Stimulated activated CD8-positive, alpha-beta memory T cell treated with anti-CD3 and anti-CD28 coated beads, Interleukin-12 subunit alpha, Interleukin-12 subunit beta, amount 100 ng/mL, for 24 hours (primary cell): ENCODE measurements around the gene PPIP5K2.

Experiments
- DNase-seq: peaks from one replicate; pipeline ENCODE4 v3.0.0-alpha.2; 2020; ENCODE audit errors: extremely low read depth

Gene PPIP5K2

GRCh38 chr5:103247118-103247517 is 127.0 kb downstream of the PPIP5K2 start:
- no peak for DNase-seq

- no peak for DNase-seq
Measured at GRCh38 chr5:103249068-103249467, 129.0 kb downstream of the PPIP5K2 start.

GRCh38 chr5:103254921-103255320 is 134.8 kb downstream of the PPIP5K2 start:
- no peak for DNase-seq

GRCh38 chr5:103255691-103256090 is 135.6 kb downstream of the PPIP5K2 start:
- no peak for DNase-seq

DNA sequence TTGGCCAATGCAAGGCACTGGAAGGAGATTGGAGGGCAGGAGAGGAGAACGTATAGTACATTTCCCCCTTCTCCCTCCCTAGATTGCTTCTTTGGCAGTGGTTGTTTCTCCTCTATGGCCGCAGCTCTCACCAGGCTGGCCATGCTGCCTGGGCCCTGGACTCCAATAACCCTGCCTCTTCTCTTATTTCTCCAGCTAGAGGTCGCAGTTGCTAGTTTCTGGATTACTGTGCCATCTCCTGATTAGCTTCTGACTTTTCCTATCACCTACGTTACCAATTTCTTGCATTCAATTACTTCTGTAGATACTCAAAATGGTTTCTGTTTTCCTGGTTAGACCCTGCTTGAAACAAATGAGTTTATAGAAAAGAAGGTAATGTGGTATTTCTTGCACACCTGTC is 136.1 kb downstream of the PPIP5K2 start:
- no peak for DNase-seq

- DNase-seq = peak; percentile 85
Measured at GRCh38 chr5:103258368-103258956, 138.4 kb downstream of the PPIP5K2 start, which contains the start of gene MACIR. Gene MACIR, plus strand, starts transcription at chr5:103258763. Its CDS starts 17,157 bp downstream, at chr5:103275920.

GRCh38 chr5:103258957-103259704 is 139.0 kb downstream of the PPIP5K2 start:
- DNase-seq = peak; percentile 15

DNA sequence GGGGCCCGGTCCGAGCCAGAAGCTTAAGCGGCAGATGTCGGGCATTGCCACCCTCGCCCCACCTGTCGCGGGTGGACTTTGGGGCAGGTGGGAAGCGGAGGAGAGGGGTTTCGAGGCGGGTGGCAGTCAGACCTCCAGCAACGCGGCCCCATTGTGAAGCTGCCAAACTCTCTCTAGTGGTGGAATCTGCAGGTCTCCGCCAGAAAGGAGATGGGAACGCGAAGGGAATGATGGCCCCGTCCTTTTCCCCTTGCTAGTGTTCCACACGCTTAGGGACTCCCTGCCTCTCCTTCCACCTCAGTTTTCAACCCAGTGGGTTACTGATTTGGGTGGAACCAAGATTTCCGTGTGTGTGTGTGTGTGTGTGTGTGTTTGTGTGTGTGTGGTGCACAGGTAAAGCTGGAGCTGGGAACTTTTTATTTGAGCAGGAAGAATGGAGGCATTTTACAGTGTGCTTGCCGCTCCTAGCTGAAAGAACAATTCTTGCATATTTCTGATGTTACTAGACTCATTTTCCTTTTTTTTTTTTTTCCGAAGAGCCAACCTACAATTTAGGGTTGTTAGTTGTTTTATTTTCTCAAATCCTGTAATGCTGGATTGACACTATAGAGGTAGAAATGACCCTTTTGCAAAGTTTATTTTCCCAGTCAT is 139.7 kb downstream of the PPIP5K2 start:
- DNase-seq = no peak

DNA sequence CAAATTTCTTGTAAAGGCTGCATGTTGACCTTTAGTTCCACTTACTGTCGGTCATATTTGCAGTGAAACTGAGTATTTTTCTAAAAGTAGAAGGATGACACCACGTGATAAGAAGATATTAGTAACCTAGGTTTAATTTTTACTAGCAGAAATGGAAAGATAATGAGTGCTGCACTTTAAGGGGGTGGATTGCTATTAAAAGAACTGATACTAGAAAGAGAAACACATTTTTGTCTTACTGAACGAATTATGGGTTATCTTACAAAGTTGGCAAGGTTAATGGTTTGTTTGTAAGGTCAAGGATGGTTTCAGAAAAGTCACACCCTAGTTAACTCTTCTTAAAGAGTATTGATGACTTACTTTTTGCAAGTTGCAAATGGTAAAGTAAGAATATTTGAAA is 140.8 kb downstream of the PPIP5K2 start:
- no peak for DNase-seq
